Measurements from ENCODE around the gene MMP14. TPM values are rescaled to one million over a fixed set of nuclear protein-coding genes. Genes with fewer than 3 reads are reported as not detected.

Gene MMP14
- total and polyA plus RNA-seq, 2 of the 8 experiments (the other 6 are each of a cell fraction or from before 2014, with no cell fraction given): 58.2 to 86.8 TPM

DNA sequence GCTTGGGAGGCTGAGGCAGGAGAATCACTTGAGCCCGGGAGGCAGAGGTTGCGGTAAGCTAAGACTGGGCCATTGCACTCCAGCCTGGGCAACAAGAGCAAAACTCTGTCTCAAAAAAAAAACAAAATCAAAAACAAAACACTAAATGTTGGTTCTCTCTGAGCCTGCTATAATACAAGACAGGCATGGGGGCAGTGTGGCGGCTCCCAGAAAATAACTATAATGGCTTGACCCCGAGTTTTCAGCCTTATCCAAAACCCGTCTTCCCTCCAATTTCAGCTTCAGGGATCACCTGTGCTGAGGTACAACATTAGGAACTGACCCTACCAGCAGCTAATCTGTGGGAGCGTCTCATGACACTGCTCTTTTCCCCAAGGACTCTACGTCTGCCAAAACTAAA lies 22.0 kb upstream of the MMP14 start (continued):
- TF ChIP-seq, protein P1, sequence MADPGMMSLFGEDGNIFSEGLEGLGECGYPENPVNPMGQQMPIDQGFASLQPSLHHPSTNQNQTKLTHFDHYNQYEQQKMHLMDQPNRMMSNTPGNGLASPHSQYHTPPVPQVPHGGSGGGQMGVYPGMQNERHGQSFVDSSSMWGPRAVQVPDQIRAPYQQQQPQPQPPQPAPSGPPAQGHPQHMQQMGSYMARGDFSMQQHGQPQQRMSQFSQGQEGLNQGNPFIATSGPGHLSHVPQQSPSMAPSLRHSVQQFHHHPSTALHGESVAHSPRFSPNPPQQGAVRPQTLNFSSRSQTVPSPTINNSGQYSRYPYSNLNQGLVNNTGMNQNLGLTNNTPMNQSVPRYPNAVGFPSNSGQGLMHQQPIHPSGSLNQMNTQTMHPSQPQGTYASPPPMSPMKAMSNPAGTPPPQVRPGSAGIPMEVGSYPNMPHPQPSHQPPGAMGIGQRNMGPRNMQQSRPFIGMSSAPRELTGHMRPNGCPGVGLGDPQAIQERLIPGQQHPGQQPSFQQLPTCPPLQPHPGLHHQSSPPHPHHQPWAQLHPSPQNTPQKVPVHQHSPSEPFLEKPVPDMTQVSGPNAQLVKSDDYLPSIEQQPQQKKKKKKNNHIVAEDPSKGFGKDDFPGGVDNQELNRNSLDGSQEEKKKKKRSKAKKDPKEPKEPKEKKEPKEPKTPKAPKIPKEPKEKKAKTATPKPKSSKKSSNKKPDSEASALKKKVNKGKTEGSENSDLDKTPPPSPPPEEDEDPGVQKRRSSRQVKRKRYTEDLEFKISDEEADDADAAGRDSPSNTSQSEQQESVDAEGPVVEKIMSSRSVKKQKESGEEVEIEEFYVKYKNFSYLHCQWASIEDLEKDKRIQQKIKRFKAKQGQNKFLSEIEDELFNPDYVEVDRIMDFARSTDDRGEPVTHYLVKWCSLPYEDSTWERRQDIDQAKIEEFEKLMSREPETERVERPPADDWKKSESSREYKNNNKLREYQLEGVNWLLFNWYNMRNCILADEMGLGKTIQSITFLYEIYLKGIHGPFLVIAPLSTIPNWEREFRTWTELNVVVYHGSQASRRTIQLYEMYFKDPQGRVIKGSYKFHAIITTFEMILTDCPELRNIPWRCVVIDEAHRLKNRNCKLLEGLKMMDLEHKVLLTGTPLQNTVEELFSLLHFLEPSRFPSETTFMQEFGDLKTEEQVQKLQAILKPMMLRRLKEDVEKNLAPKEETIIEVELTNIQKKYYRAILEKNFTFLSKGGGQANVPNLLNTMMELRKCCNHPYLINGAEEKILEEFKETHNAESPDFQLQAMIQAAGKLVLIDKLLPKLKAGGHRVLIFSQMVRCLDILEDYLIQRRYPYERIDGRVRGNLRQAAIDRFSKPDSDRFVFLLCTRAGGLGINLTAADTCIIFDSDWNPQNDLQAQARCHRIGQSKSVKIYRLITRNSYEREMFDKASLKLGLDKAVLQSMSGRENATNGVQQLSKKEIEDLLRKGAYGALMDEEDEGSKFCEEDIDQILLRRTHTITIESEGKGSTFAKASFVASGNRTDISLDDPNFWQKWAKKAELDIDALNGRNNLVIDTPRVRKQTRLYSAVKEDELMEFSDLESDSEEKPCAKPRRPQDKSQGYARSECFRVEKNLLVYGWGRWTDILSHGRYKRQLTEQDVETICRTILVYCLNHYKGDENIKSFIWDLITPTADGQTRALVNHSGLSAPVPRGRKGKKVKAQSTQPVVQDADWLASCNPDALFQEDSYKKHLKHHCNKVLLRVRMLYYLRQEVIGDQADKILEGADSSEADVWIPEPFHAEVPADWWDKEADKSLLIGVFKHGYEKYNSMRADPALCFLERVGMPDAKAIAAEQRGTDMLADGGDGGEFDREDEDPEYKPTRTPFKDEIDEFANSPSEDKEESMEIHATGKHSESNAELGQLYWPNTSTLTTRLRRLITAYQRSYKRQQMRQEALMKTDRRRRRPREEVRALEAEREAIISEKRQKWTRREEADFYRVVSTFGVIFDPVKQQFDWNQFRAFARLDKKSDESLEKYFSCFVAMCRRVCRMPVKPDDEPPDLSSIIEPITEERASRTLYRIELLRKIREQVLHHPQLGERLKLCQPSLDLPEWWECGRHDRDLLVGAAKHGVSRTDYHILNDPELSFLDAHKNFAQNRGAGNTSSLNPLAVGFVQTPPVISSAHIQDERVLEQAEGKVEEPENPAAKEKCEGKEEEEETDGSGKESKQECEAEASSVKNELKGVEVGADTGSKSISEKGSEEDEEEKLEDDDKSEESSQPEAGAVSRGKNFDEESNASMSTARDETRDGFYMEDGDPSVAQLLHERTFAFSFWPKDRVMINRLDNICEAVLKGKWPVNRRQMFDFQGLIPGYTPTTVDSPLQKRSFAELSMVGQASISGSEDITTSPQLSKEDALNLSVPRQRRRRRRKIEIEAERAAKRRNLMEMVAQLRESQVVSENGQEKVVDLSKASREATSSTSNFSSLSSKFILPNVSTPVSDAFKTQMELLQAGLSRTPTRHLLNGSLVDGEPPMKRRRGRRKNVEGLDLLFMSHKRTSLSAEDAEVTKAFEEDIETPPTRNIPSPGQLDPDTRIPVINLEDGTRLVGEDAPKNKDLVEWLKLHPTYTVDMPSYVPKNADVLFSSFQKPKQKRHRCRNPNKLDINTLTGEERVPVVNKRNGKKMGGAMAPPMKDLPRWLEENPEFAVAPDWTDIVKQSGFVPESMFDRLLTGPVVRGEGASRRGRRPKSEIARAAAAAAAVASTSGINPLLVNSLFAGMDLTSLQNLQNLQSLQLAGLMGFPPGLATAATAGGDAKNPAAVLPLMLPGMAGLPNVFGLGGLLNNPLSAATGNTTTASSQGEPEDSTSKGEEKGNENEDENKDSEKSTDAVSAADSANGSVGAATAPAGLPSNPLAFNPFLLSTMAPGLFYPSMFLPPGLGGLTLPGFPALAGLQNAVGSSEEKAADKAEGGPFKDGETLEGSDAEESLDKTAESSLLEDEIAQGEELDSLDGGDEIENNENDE (IDR thresholded peaks at IDR 0.05; ENCODE audit: insufficient replicate concordance, low read length): no peak
- TF ChIP-seq, protein P2, sequence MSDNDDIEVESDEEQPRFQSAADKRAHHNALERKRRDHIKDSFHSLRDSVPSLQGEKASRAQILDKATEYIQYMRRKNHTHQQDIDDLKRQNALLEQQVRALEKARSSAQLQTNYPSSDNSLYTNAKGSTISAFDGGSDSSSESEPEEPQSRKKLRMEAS (IDR thresholded peaks at IDR 0.05): no peak
- TF ChIP-seq CHD1 (IDR thresholded peaks at IDR 0.05; ENCODE audit: low read depth, low read length): no peak
- TF ChIP-seq SIX5 (IDR thresholded peaks at IDR 0.05; ENCODE audit: low read depth, low read length): no peak
- TF ChIP-seq TEAD4 (IDR thresholded peaks at IDR 0.05; ENCODE audit: low read depth, low read length): no peak

Data from H1 (cell line).